A673 (cell line): ENCODE data around the gene THAP3. TPM values are rescaled to one million over a fixed set of nuclear protein-coding genes. Genes with fewer than 3 reads are reported as not detected.

Experiments used
- BruUV-seq: library from RNA; stranded (reverse); fragments of 400-500 nt; replicated peaks from 2 replicates; lab custom pipeline; 2021; lab: Mats Ljungman, UMichigan
- CTCF ChIA-PET: fragments of 300-600 bp; sonication (Branson Sonifier 250); formaldehyde crosslinking; loops from one replicate; lab custom pipeline; 2022; ENCODE audit warnings: antibody characterized with exemption; lab: Charles Lee
- POLR2A ChIA-PET: fragments of 300-600 bp; sonication (Branson Sonifier 250); formaldehyde crosslinking; loops from one replicate; lab custom pipeline; 2022; ENCODE audit warnings: antibody characterized with exemption; ENCODE audit not compliant: low non-redundant PET; lab: Charles Lee
- DNase-seq: peaks from one replicate; pipeline ENCODE4 v3.0.0-alpha.2; 2015; ENCODE audit warnings: low spot score
- H3K27ac ChIP-seq: fragments of 200-600 bp; sonication (generic); 2 replicates; pipeline ENCODE4 v1.5.1; 2016; ENCODE audit warnings: mixed run types, low read depth, mild to moderate bottlenecking, mixed read lengths, antibody characterized with exemption, low read length; ENCODE audit not compliant: poor library complexity, severe bottlenecking
- H3K27me3 ChIP-seq: fragments of 200-600 bp; sonication (generic); replicated peaks from 2 replicates; pipeline ENCODE4 v1.6.1; 2017; ENCODE audit warnings: mixed run types, low read depth, mild to moderate bottlenecking, mixed read lengths, antibody characterized with exemption, low read length; ENCODE audit not compliant: insufficient read depth, poor library complexity
- H3K36me3 ChIP-seq: fragments of 200-600 bp; sonication (generic); 2 replicates; pipeline ENCODE4 v1.6.1; 2016; ENCODE audit warnings: mixed run types, mild to moderate bottlenecking, mixed read lengths, antibody characterized with exemption, low read length; ENCODE audit not compliant: insufficient read depth, poor library complexity, severe bottlenecking
- H3K4me1 ChIP-seq: fragments of 200-600 bp; sonication (generic); 2 replicates; pipeline ENCODE4 v1.6.1; 2017; ENCODE audit warnings: mixed run types, mild to moderate bottlenecking, mixed read lengths, antibody characterized with exemption, low read length; ENCODE audit not compliant: insufficient read depth, poor library complexity, severe bottlenecking
- H3K4me3 ChIP-seq: fragments of 200-600 bp; sonication (generic); 2 replicates; pipeline ENCODE4 v1.5.1; 2016; ENCODE audit warnings: low read depth, mixed run types, mild to moderate bottlenecking, mixed read lengths, low read length; ENCODE audit not compliant: poor library complexity, severe bottlenecking
- H3K9me3 ChIP-seq: fragments of 200-600 bp; sonication (generic); 2 replicates; pipeline ENCODE4 v1.6.1; 2016; ENCODE audit warnings: mixed run types, low read depth, mild to moderate bottlenecking, mixed read lengths, antibody characterized with exemption, low read length; ENCODE audit not compliant: poor library complexity, severe bottlenecking
- CTCF ChIP-seq: fragments of 300-800, 200-600 bp; sonication (generic); conservative IDR thresholded peaks from 2 replicates; pipeline ENCODE4 v1.5.1; 2017; ENCODE audit warnings: low read depth, mild to moderate bottlenecking, antibody characterized with exemption, low read length, moderate library complexity, mixed read lengths
- EZH2 ChIP-seq: fragments of 200-600 bp; sonication (generic); IDR thresholded peaks from 2 replicates; pipeline ENCODE4 v1.6.1; 2017; ENCODE audit warnings: borderline replicate concordance, low read depth, mild to moderate bottlenecking, mixed read lengths, antibody characterized with exemption, low read length; ENCODE audit not compliant: poor library complexity, severe bottlenecking
- intact Hi-C: fragments of 100-400 bp; cut with micrococcal nuclease; formaldehyde crosslinking; loops from one replicate; pipeline ENCODE4 v1.10.0; 2022; ENCODE audit not compliant: unreplicated experiment
- total RNA-seq: library from RNA; stranded (reverse); gene quantifications from 2 replicates; pipeline ENCODE4 v1.2.3, GENCODE V29; 2021

Gene THAP3
- total RNA-seq, 1 experiment from 2014 or later: 23.6 TPM

- peak; percentile 52 for DNase-seq
- Histone ChIP-seq H3K4me1 (peaks cover 14% of the 10 kb centered on the region), H3K27me3 (no peaks in the 10 kb centered on the region), H3K9me3 (no peaks in the 10 kb centered on the region), H3K27ac (peak overlapping the region; percentile 85), H3K36me3 (peaks cover 3% of the 10 kb centered on the region), H3K4me3 (peak overlapping the region; percentile 89)
- intact Hi-C loops: no loop called here
- ChIA-PET CTCF (no interaction called here), POLR2A (no interaction called here)
- BruUV-seq: TSS peak; percentile 36
- TF ChIP-seq EZH2 (no peak), CTCF (no peak)
Measured at GRCh38 chr1:6580593-6581409, 43.9 kb upstream of the THAP3 start.

- H3K9me3 ChIP-seq: no peaks in the 10 kb centered on the region
- no peaks in the 10 kb centered on the region for H3K27me3 ChIP-seq
- no peak for TF ChIP-seq EZH2
- TF ChIP-seq CTCF: no peak
- POLR2A ChIA-PET: no interaction called here
- H3K4me3 ChIP-seq: no peak overlapping the region
- peaks cover 14% of the 10 kb centered on the region for H3K4me1 ChIP-seq
- H3K27ac ChIP-seq: no peak overlapping the region
- CTCF ChIA-PET: interaction anchor here (0.7 kb wide), 1 partner anchor 723 kb away, joined by 3 read pairs; no protein-coding TSS in a partner anchor
- DNase-seq: no peak
- BruUV-seq: no TSS peak
- intact Hi-C loops: no loop called here
- H3K36me3 ChIP-seq: peaks cover 3% of the 10 kb centered on the region
Measured at GRCh38 chr1:6581561-6582305, 42.9 kb upstream of the THAP3 start.

GRCh38 chr1:6582370-6582769, 42.3 kb upstream of the THAP3 start:
- CTCF ChIA-PET: no interaction called here

More at GRCh38 chr1:6582370-6582769, 42.3 kb upstream of the THAP3 start:
- H3K4me1 ChIP-seq: peaks cover 14% of the 10 kb centered on the region
- H3K27ac ChIP-seq: no peak overlapping the region
- BruUV-seq: no TSS peak
- intact Hi-C loops: no loop called here
- no peaks in the 10 kb centered on the region for H3K9me3 ChIP-seq
- no peak overlapping the region for H3K4me3 ChIP-seq
- H3K36me3 ChIP-seq: peaks cover 3% of the 10 kb centered on the region
- TF ChIP-seq EZH2 (no peak), CTCF (no peak)
- H3K27me3 ChIP-seq: no peaks in the 10 kb centered on the region
- POLR2A ChIA-PET: no interaction called here
- no peak for DNase-seq
